Cardiac muscle cell (in vitro differentiated cells and primary cell): ENCODE results near the gene PCDHA11. TPM values are rescaled to one million over a fixed set of nuclear protein-coding genes. Genes with fewer than 3 reads are reported as not detected.

Source experiments
- DNase-seq, 2 donors: peaks; one replicate each; pipeline versions ENCODE4 v3.0.0 to v3.0.0-alpha.2; 2010 to 2017; ENCODE audit warnings: low read depth in 1 of 2, low spot score in 1 of 2
- H3K27ac ChIP-seq: fragments of 200-600 bp; sonication (generic); 2 replicates; pipeline ENCODE4 v1.5.1; 2016
- H3K27me3 ChIP-seq: fragments of 200-600 bp; sonication (generic); 2 replicates; pipeline ENCODE4 v1.6.0; 2016; ENCODE audit warnings: control low read depth
- H3K36me3 ChIP-seq: fragments of 200-600 bp; sonication (generic); 2 replicates; pipeline ENCODE4 v1.5.1; 2016; ENCODE audit warnings: control low read depth
- H3K4me1 ChIP-seq: fragments of 200-600 bp; sonication (generic); 2 replicates; pipeline ENCODE4 v1.8.1; 2017; ENCODE audit warnings: low read depth, mild to moderate bottlenecking, mixed run types
- H3K4me3 ChIP-seq: fragments of 200-600 bp; sonication (generic); 2 replicates; pipeline ENCODE4 v1.5.1; 2016; ENCODE audit warnings: mild to moderate bottlenecking
- H3K9me3 ChIP-seq: fragments of 200-600 bp; sonication (generic); 2 replicates; pipeline ENCODE4 v1.5.1; 2017; ENCODE audit warnings: low read depth, mild to moderate bottlenecking, control low read depth
- CTCF ChIP-seq: IDR thresholded peaks from 2 replicates; pipeline ENCODE4 v1.5.1; 2012; ENCODE audit warnings: low read depth, mild to moderate bottlenecking, low read length
- polyA plus RNA-seq: library from polyadenylated mRNA; unstranded; fragments of >200 nt; fragmentation: Nextera tagmentation; extraction: Ambion mirVana; gene quantifications from 2 replicates; pipeline ENCODE4 v1.2.1, GENCODE V29; 2016
- total RNA-seq: library from RNA; depleted of rRNA; stranded (reverse); fragments of >200 nt; gene quantifications from 2 replicates; pipeline ENCODE4 v1.2.3, GENCODE V29; 2016

The PCDHA11 gene
- total and polyA plus RNA-seq, 2 experiments from 2014 or later, result 6.1 to 10.8 TPM

GRCh38 chr5:140857177-140857986, 11.4 kb upstream of the PCDHA11 start:
- DNase-seq, result no peak
- no peak overlapping the region for H3K27ac ChIP-seq
- H3K4me3 ChIP-seq, result no peak overlapping the region
- no peaks in the 10 kb centered on the region for H3K36me3 ChIP-seq
- TF ChIP-seq CTCF, result no peak
- H3K9me3 ChIP-seq, result no peaks in the 10 kb centered on the region
- no peaks in the 10 kb centered on the region for H3K27me3 ChIP-seq
- no peaks in the 10 kb centered on the region for H3K4me1 ChIP-seq

- Histone ChIP-seq H3K27ac (no peak overlapping the region), H3K36me3 (no peaks in the 10 kb centered on the region), H3K9me3 (no peaks in the 10 kb centered on the region), H3K4me1 (no peaks in the 10 kb centered on the region), H3K4me3 (no peak overlapping the region), H3K27me3 (no peaks in the 10 kb centered on the region)
- no peak for TF ChIP-seq CTCF
- no peak for DNase-seq
Observed at GRCh38 chr5:140857987-140858240, 10.8 kb upstream of the PCDHA11 start.

- TF ChIP-seq CTCF, result no peak
- Histone ChIP-seq H3K27me3 (no peaks in the 10 kb centered on the region), H3K27ac (no peak overlapping the region), H3K4me1 (no peaks in the 10 kb centered on the region), H3K4me3 (no peak overlapping the region), H3K9me3 (no peaks in the 10 kb centered on the region), H3K36me3 (no peaks in the 10 kb centered on the region)
- DNase-seq, result no peak
Observed at GRCh38 chr5:140862441-140863295, 6.1 kb upstream of the PCDHA11 start.

- H3K36me3 ChIP-seq, result no peaks in the 10 kb centered on the region
- no peaks in the 10 kb centered on the region for H3K9me3 ChIP-seq
- no peaks in the 10 kb centered on the region for H3K4me1 ChIP-seq
- no peaks in the 10 kb centered on the region for H3K27me3 ChIP-seq
- H3K27ac ChIP-seq, result no peak overlapping the region
- DNase-seq, result no peak
- peak overlapping the region; percentile 48 for H3K4me3 ChIP-seq
- no peak for TF ChIP-seq CTCF
Observed at GRCh38 chr5:140869555-140869886, 764 bp downstream of the PCDHA11 start.

GRCh38 chr5:140870221-140871201, 1.8 kb downstream of the PCDHA11 start:
- Histone ChIP-seq H3K36me3 (no peaks in the 10 kb centered on the region), H3K4me1 (no peaks in the 10 kb centered on the region), H3K27me3 (no peaks in the 10 kb centered on the region), H3K27ac (no peak overlapping the region), H3K9me3 (no peaks in the 10 kb centered on the region), H3K4me3 (no peak overlapping the region)
- TF ChIP-seq CTCF, result no peak
- DNase-seq, result no peak
